Colonic mucosa (tissue), 4 donors: ENCODE data around the gene AUTS2. TPM values are rescaled to one million over a fixed set of nuclear protein-coding genes. Genes with fewer than 3 reads are reported as not detected.

Experiments used
- DNase-seq: peaks from one replicate; pipeline ENCODE4 v3.0.0-alpha.2; 2020
- H3K27ac ChIP-seq: fragments of 200-600 bp; one replicate; pipeline ENCODE4 v1.8.0; 2021
- H3K27me3 ChIP-seq: fragments of 200-600 bp; one replicate; pipeline ENCODE4 v1.8.0; 2021
- H3K36me3 ChIP-seq: fragments of 200-600 bp; one replicate; pipeline ENCODE4 v1.8.0; 2021
- H3K4me1 ChIP-seq: fragments of 200-600 bp; one replicate; pipeline ENCODE4 v1.8.0; 2021; ENCODE audit warnings: mild to moderate bottlenecking
- H3K4me3 ChIP-seq: fragments of 200-600 bp; one replicate; pipeline ENCODE4 v1.8.0; 2021
- H3K9ac ChIP-seq, 2 donors: one replicate each; pipeline ENCODE4 v1.7.0; 2013; ENCODE audit warnings: control low read depth in 2 of 2, low read depth in 2 of 2, low read length in 2 of 2
- H3K9me3 ChIP-seq: fragments of 200-600 bp; one replicate; pipeline ENCODE4 v1.8.0; 2021
- CTCF ChIP-seq: fragments of 200-600 bp; IDR thresholded peaks from one replicate; pipeline ENCODE4 v1.8.0; 2022; ENCODE audit warnings: antibody characterized with exemption, mild to moderate bottlenecking
- intact Hi-C: fragments of 100-400 bp; cut with DNase I; formaldehyde crosslinking; loops from one replicate; pipeline ENCODE4 v1.14.1; 2022
- total RNA-seq, 2 donors: library from RNA; stranded (reverse); fragmentation: NEBNext Ultra II Directional in 1 of 2; extraction: Animal tissue kit (Norgen Biotek cat#: 25700) in 1 of 2; gene quantifications; one replicate each; pipeline ENCODE4 v1.2.1, GENCODE V29; 2021
- donor health status: healthy.
- donor health status: DM: no; HTN: no; CAD: no.
- donor health status: DM: no; HTN: no; CAD: no.

Gene AUTS2
- total RNA-seq, 2 donors from 2014 or later = 39.8 to 42.3 TPM

GRCh38 chr7:70035519-70035918 lies 437.2 kb downstream of the AUTS2 start:
- no peaks in the 10 kb centered on the region for H3K36me3 ChIP-seq
- no peaks in the 10 kb centered on the region for H3K4me1 ChIP-seq
- no peaks in the 10 kb centered on the region for H3K27me3 ChIP-seq
- H3K9me3 ChIP-seq = no peaks in the 10 kb centered on the region
- no peak overlapping the region for H3K9ac ChIP-seq
- H3K4me3 ChIP-seq = no peak overlapping the region
- intact Hi-C loops = no loop called here
- H3K27ac ChIP-seq = no peak overlapping the region
- DNase-seq = no peak
- TF ChIP-seq CTCF = no peak

GRCh38 chr7:70035955-70036354 lies 437.7 kb downstream of the AUTS2 start:
- Histone ChIP-seq H3K4me3 (no peak overlapping the region), H3K27me3 (no peaks in the 10 kb centered on the region), H3K36me3 (no peaks in the 10 kb centered on the region), H3K4me1 (no peaks in the 10 kb centered on the region), H3K9me3 (no peaks in the 10 kb centered on the region), H3K9ac (no peak overlapping the region), H3K27ac (no peak overlapping the region)
- intact Hi-C loops = no loop called here
- no peak for TF ChIP-seq CTCF
- no peak for DNase-seq

- DNase-seq = no peak
- Histone ChIP-seq H3K27ac (no peak overlapping the region), H3K9ac (no peak overlapping the region), H3K9me3 (no peaks in the 10 kb centered on the region), H3K4me1 (no peaks in the 10 kb centered on the region), H3K36me3 (no peaks in the 10 kb centered on the region), H3K27me3 (no peaks in the 10 kb centered on the region), H3K4me3 (no peak overlapping the region)
- intact Hi-C loops = no loop called here
- no peak for TF ChIP-seq CTCF
Observed at GRCh38 chr7:70036695-70037094, 438.4 kb downstream of the AUTS2 start.

- no peaks in the 10 kb centered on the region for H3K4me1 ChIP-seq
- DNase-seq = no peak
Observed at GRCh38 chr7:70037171-70037933, 439.1 kb downstream of the AUTS2 start.

GRCh38 chr7:70040051-70040450 lies 441.8 kb downstream of the AUTS2 start:
- no peak for DNase-seq
- intact Hi-C loops = loop anchor here (10.0 kb wide), 2 partner anchors 115 to 655 kb away; no protein-coding TSS in a partner anchor
- no peak for TF ChIP-seq CTCF
- Histone ChIP-seq H3K36me3 (no peaks in the 10 kb centered on the region), H3K4me3 (no peak overlapping the region), H3K9ac (no peak overlapping the region), H3K9me3 (no peaks in the 10 kb centered on the region), H3K4me1 (no peaks in the 10 kb centered on the region), H3K27me3 (no peaks in the 10 kb centered on the region), H3K27ac (no peak overlapping the region)

More at GRCh38 chr7:70037171-70037933, 439.1 kb downstream of the AUTS2 start:
- no peak overlapping the region for H3K27ac ChIP-seq
- intact Hi-C loops = no loop called here
- H3K4me3 ChIP-seq = no peak overlapping the region
- H3K27me3 ChIP-seq = no peaks in the 10 kb centered on the region
- no peaks in the 10 kb centered on the region for H3K36me3 ChIP-seq
- no peak for TF ChIP-seq CTCF
- no peaks in the 10 kb centered on the region for H3K9me3 ChIP-seq
- H3K9ac ChIP-seq = no peak overlapping the region
